ENCODE data around the gene ZNF554.
"Not testable (repeated sequence)": the region's sequence is repeated elsewhere in the genome, so short reads cannot be mapped to it uniquely, and the experiment has no call there.

ZNF554 gene

GRCh38 chr19:2865334-2866100 is 45.8 kb downstream of the ZNF554 start:
- H3K4me3 ChIP-seq (ENCODE audit: low read depth, low read length), result no peak overlapping the region

GRCh38 chr19:2866495-2867024 is 46.9 kb downstream of the ZNF554 start:
- no peak overlapping the region for H3K4me3 ChIP-seq (ENCODE audit: low read depth, low read length)

- no peak within 1 kb of the TSS for H3K4me3 ChIP-seq (ENCODE audit: low read depth, low read length)
Measured at GRCh38 chr19:2867025-2867991, 47.6 kb downstream of the ZNF554 start, which contains the start of gene ZNF556. TSS of gene ZNF556 (plus strand) at chr19:2867335. CDS start at chr19:2867422, 87 bp downstream.

GRCh38 chr19:2869618-2870017 is 50.0 kb downstream of the ZNF554 start:
- no peak overlapping the region for H3K4me3 ChIP-seq (ENCODE audit: low read depth, low read length)

GRCh38 chr19:2872175-2872574 is 52.5 kb downstream of the ZNF554 start:
- H3K4me3 ChIP-seq (ENCODE audit: low read depth, low read length), result not testable (repeated sequence)

GRCh38 chr19:2877398-2878331 is 58.0 kb downstream of the ZNF554 start:
- H3K4me3 ChIP-seq (ENCODE audit: low read depth, low read length), result no peak overlapping the region

DNA sequence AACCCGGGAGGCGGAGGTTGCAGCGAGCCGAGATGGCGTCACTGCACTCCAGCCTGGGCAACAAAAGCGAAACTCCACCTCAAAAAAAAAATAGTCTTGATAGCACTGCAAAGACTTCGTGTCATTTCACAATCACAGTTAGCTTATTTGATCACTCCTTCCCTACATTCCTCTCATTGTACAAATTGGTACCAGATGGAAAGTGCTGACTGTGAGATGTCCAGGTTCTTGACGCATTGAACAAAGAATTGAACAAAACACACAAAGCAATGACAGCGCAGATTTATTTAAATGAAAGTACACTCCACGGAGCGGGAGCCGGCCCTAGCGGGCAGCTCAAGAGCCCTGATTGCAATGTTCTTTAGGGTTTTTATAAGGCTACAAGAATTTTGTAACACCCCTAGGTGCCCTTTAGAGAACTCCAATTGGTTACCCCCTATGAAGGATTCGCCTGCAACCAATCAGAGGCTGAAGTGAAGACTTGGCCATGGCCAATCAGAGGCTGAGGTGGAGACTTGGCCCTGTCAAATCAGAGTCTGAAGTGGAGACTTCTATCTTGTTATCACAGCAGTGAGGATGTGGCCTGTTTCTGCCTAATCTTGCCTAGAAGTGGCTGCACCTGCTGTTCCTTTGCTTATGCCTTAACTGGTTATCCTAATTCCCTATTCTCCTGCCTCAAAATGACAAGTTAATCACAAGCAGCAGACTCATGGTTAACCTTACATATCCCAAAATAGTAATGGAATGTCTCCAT is 64.2 kb downstream of the ZNF554 start:
- H3K4me3 ChIP-seq (ENCODE audit: low read depth, low read length), result no peak overlapping the region

DNA sequence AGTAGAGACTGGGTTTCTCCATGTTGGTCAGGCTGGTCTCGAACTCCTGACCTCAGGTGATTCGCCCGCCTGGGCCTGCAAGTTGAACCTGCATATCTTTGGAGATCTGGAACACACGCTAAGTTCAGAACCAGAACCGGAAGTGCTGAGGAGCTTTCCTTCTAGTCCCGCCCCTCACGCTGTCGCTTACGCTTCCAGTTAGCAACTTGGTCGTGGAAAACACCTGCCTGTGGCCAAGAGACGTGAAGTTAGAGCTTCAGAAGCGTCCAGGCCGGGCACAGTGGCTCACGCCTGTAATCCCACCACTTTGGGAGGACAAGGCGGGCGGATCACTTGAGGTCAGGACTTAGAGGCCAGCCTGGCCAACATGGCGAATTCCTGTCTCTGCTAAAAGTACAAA is 66.1 kb downstream of the ZNF554 start:
- no peak overlapping the region for H3K4me3 ChIP-seq (ENCODE audit: low read depth, low read length)

Data from iPS-11a (cell line).